HCT116 (cell line): ENCODE results near the gene VTI1A. TPM values are rescaled to one million over a fixed set of nuclear protein-coding genes. Genes with fewer than 3 reads are reported as not detected.

Experiments used
- ATAC-seq: fragments of 200-7000 bp; cut with Tn5 transposase; 2 replicates; pipeline ENCODE4 v1.9.1; 2020; ENCODE audit warnings: mild to moderate bottlenecking, moderate library complexity
- BruUV-seq: library from RNA; stranded (reverse); fragments of 400-500 nt; replicated peaks from 2 replicates; lab custom pipeline; 2021; lab: Mats Ljungman, UMichigan
- CTCF ChIA-PET: fragments of 300-600 bp; sonication (Branson Sonifier 250); formaldehyde crosslinking; loops from one replicate; lab custom pipeline; 2021; ENCODE audit warnings: antibody characterized with exemption; lab: Charles Lee
- POLR2A ChIA-PET: fragments of 300-600, 350-600 bp; sonication (Branson Sonifier 250); formaldehyde crosslinking; loops from one replicate; lab custom pipeline; 2021; ENCODE audit warnings: antibody characterized with exemption; lab: Charles Lee
- RAD21 ChIA-PET, 2 experiments: fragments of 300-600 bp; sonication (Branson Sonifier 250); formaldehyde crosslinking; loops; one replicate each; lab custom pipeline; 2023; ENCODE audit warnings: low total read pairs in 2 of 2; ENCODE audit not compliant: uncharacterized antibody in 2 of 2, unreplicated experiment in 2 of 2, low non-redundant PET in 1 of 2; lab: Charles Lee
- DNase-seq: peaks from one replicate; pipeline ENCODE4 v3.0.0-alpha.2; 2010; ENCODE audit warnings: low read depth, low spot score
- H2AFZ ChIP-seq: fragments of 200-600 bp; shearing (Covaris generic), sonication (generic); 2 replicates; pipeline ENCODE4 v1.6.1; 2017; ENCODE audit warnings: low read depth, mixed run types, mixed read lengths, antibody characterized with exemption, low read length; ENCODE audit not compliant: poor library complexity, severe bottlenecking
- H3K27ac ChIP-seq: 2 replicates; pipeline ENCODE4 v1.5.1; 2012; ENCODE audit warnings: low read depth, low read length
- H3K27me3 ChIP-seq: fragments of 200-600 bp; sonication (generic); 2 replicates; pipeline ENCODE4 v1.6.1; 2016; ENCODE audit warnings: mixed run types, low read length, mixed read lengths; ENCODE audit not compliant: insufficient read depth
- H3K36me3 ChIP-seq, 2 experiments: fragments of 200-500 bp in 1 of 2; fragments of 200-600 bp in 1 of 2; sonication (Bioruptor generic) in 1 of 2; sonication (generic) in 1 of 2; 2 replicates each; pipeline versions ENCODE4 v1.5.1 to v1.6.1; 2014 to 2016; ENCODE audit warnings: low read length in 2 of 2, inconsistent platforms in 1 of 2, mixed read lengths in 1 of 2, mixed run types in 1 of 2; ENCODE audit not compliant: insufficient read depth in 2 of 2, control insufficient read depth in 1 of 2
- H3K4me1 ChIP-seq, 2 experiments: fragments of 200-600 bp in 1 of 2; sonication (generic) in 1 of 2; 2 replicates each; pipeline versions ENCODE4 v1.5.1 to v1.6.1; 2012 to 2017; ENCODE audit warnings: low read length in 2 of 2, inconsistent platforms in 1 of 2, mild to moderate bottlenecking in 1 of 2, mixed read lengths in 1 of 2, mixed run types in 1 of 2, moderate library complexity in 1 of 2; ENCODE audit not compliant: insufficient read depth in 2 of 2, control insufficient read depth in 1 of 2
- H3K4me2 ChIP-seq: fragments of 200-600 bp; sonication (generic); 2 replicates; pipeline ENCODE4 v1.6.1; 2017; ENCODE audit warnings: mixed run types, low read length, mixed read lengths
- H3K4me3 ChIP-seq, 2 experiments: fragments of 200-600 bp in 1 of 2; sonication (generic) in 1 of 2; replicated peaks in 1 of 2; 2 replicates each; pipeline ENCODE4 v1.5.1; 2011 to 2016; ENCODE audit warnings: low read length in 2 of 2, control low read depth in 1 of 2, low read depth in 1 of 2, mild to moderate bottlenecking in 1 of 2, mixed read lengths in 1 of 2, mixed run types in 1 of 2
- H3K79me2 ChIP-seq: fragments of 200-600 bp; sonication (generic); 2 replicates; pipeline ENCODE4 v1.6.1; 2017; ENCODE audit warnings: mild to moderate bottlenecking, mixed run types, low read length, moderate library complexity, mixed read lengths; ENCODE audit not compliant: insufficient read depth
- H3K9ac ChIP-seq: fragments of 200-600 bp; sonication (generic); 2 replicates; pipeline ENCODE4 v1.6.1; 2016; ENCODE audit warnings: low read length, mixed read lengths
- H3K9me2 ChIP-seq: fragments of 200-600 bp; sonication (generic), shearing (Covaris generic); 2 replicates; pipeline ENCODE4 v1.6.1; 2017; ENCODE audit warnings: mixed run types, mild to moderate bottlenecking, moderate library complexity; ENCODE audit not compliant: insufficient read depth
- H3K9me3 ChIP-seq, 2 experiments: fragments of 200-500 bp in 1 of 2; fragments of 200-600 bp in 1 of 2; sonication (Bioruptor generic) in 1 of 2; sonication (generic) in 1 of 2; 2 replicates each; pipeline ENCODE4 v1.6.1; 2014 to 2017; ENCODE audit warnings: low read length in 2 of 2, mixed read lengths in 2 of 2, inconsistent platforms in 1 of 2, low read depth in 1 of 2, mild to moderate bottlenecking in 1 of 2, mixed run types in 1 of 2, moderate library complexity in 1 of 2; ENCODE audit not compliant: control insufficient read depth in 1 of 2, insufficient read depth in 1 of 2
- H4K20me1 ChIP-seq: fragments of 200-600 bp; sonication (generic), shearing (Covaris generic); 2 replicates; pipeline ENCODE4 v1.6.1; 2017; ENCODE audit warnings: mixed run types, mild to moderate bottlenecking, moderate library complexity; ENCODE audit not compliant: insufficient read depth
- EGR1 ChIP-seq: IDR thresholded peaks from 2 replicates; pipeline ENCODE4 v1.6.1; 2012; ENCODE audit warnings: low read depth
- ELF1 ChIP-seq: IDR thresholded peaks from 2 replicates; pipeline ENCODE4 v1.6.1; 2012; ENCODE audit warnings: low read depth, borderline replicate concordance
- FOSL1 ChIP-seq: IDR thresholded peaks from 2 replicates; pipeline ENCODE4 v1.6.1; 2012; ENCODE audit warnings: low read depth
- MAX ChIP-seq: IDR thresholded peaks from 2 replicates; pipeline ENCODE4 v1.6.1; 2012
- POLR2A ChIP-seq: IDR thresholded peaks from 2 replicates; pipeline ENCODE4 v1.7.0; 2011; ENCODE audit warnings: borderline replicate concordance; ENCODE audit not compliant: insufficient read depth, insufficient read length; ENCODE audit errors: extremely low read depth
- RAD21 ChIP-seq: IDR thresholded peaks from 2 replicates; pipeline ENCODE4 v1.6.1; 2012; ENCODE audit warnings: low read depth, mild to moderate bottlenecking
- YY1 ChIP-seq: IDR thresholded peaks from 2 replicates; pipeline ENCODE4 v1.6.1; 2011; ENCODE audit warnings: low read length, low read depth, moderate library complexity, mild to moderate bottlenecking; ENCODE audit not compliant: insufficient replicate concordance; ENCODE audit errors: extremely low read depth
- ZNF274 ChIP-seq: fragments of 200-500 bp; sonication (Bioruptor generic); IDR thresholded peaks from 2 replicates; pipeline ENCODE4 v1.6.1; 2014; ENCODE audit warnings: mild to moderate bottlenecking, low read depth, low read length, inconsistent platforms
- intact Hi-C: fragments of 100-400 bp; cut with micrococcal nuclease; formaldehyde crosslinking; loops from 2 replicates; pipeline ENCODE4 v1.10.0; 2022
- total RNA-seq: library from RNA; stranded (reverse); gene quantifications from one replicate; pipeline ENCODE4 v1.2.1, GENCODE V29; 2021; ENCODE audit not compliant: unreplicated experiment
- TF ChIP-seq, protein P1 (sequence below): IDR thresholded peaks from 2 replicates; pipeline ENCODE4 v1.6.1; 2011; ENCODE audit warnings: mild to moderate bottlenecking, low read length, moderate library complexity; ENCODE audit not compliant: insufficient replicate concordance; ENCODE audit errors: extremely low read depth

Gene VTI1A
- total RNA-seq, 1 experiment from 2014 or later, result 80.7 TPM

DNA sequence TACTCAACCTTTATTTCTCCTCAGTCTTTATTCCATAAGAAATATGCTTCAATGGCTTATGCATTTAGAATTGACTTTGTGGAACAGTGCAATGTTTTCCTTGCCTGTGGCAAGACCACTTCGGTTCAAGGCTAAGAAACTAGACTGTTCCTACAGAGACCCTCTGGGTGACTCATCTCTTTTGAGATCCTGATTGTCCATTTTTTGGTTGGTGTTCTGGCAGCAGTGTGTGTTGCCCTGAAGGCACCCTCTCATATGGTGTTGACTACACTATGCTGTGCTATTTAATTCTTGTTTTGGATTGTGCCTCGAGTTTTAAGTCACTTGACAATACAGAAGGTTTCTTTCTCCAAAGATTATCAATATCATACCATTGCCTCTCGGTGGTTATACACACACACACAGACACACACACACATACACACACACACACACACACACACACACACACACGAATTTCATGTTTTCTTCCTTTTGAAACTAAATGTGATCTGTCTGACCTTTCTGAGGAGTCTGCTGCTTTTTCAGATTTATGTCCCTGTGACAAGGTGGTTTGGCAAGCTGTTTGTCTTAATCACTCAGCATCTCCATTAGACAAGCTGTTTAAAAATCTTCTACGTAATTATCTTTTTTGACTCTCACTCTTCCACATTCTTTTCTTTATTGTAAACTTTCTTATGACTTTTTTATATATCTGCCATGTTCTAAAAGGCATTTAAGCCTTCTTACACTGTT, 187.2 kb downstream of the VTI1A start:
- TF ChIP-seq ELF1 (no peak), MAX (no peak), RAD21 (no peak), FOSL1 (no peak), EGR1 (no peak)
- no TSS peak for BruUV-seq
- Histone ChIP-seq H3K4me1 (peaks cover 12 to 53% of the 10 kb centered on the region in 2 experiments; a peak in 3 of 4 replicates), H3K79me2 (no peaks in the 10 kb centered on the region), H3K9me2 (no peaks in the 10 kb centered on the region), H3K4me2 (no peak overlapping the region), H3K4me3 (no peak overlapping the region), H3K9ac (no peak overlapping the region), H3K36me3 (0 out of 4 replicates have a peak, but pooled peaks cover 0 to 7% of the 10 kb centered on the region in 2 experiments), H3K27ac (no peak overlapping the region), H3K27me3 (no peaks in the 10 kb centered on the region), H2AFZ (no peak overlapping the region), H3K9me3 (no peaks in the 10 kb centered on the region), H4K20me1 (no peaks in the 10 kb centered on the region)
- RAD21 ChIA-PET, result no interaction called here
- ATAC-seq, result no peak
- intact Hi-C loops, result no loop called here
- POLR2A ChIA-PET, result no interaction called here
- CTCF ChIA-PET, result no interaction called here
- DNase-seq, result no peak

GRCh38 chr10:112637901-112638300, 190.9 kb downstream of the VTI1A start:
- ChIA-PET RAD21 (interaction anchor here in 1 of 2 experiments (0.7 kb wide), 1 partner anchor 17 kb away, joined by 3 read pairs; no protein-coding TSS in a partner anchor), CTCF (no interaction called here)
- H3K36me3 ChIP-seq, result no peaks in the 10 kb centered on the region

More at GRCh38 chr10:112637901-112638300, 190.9 kb downstream of the VTI1A start:
- Histone ChIP-seq H3K4me3 (no peak overlapping the region), H3K27ac (no peak overlapping the region), H3K79me2 (peaks cover 7% of the 10 kb centered on the region; the same call in 1 of the 2 replicates), H3K9me2 (no peaks in the 10 kb centered on the region), H3K4me2 (no peak overlapping the region), H3K27me3 (no peaks in the 10 kb centered on the region), H4K20me1 (no peaks in the 10 kb centered on the region), H2AFZ (no peak overlapping the region), H3K4me1 (peaks cover 8 to 31% of the 10 kb centered on the region in 2 experiments; a peak in 3 of 4 replicates), H3K9me3 (no peaks in the 10 kb centered on the region), H3K9ac (no peak overlapping the region)
- no TSS peak for BruUV-seq
- DNase-seq, result no peak
- POLR2A ChIA-PET, result no interaction called here
- no peak for ATAC-seq
- intact Hi-C loops, result no loop called here
- TF ChIP-seq, protein P1, sequence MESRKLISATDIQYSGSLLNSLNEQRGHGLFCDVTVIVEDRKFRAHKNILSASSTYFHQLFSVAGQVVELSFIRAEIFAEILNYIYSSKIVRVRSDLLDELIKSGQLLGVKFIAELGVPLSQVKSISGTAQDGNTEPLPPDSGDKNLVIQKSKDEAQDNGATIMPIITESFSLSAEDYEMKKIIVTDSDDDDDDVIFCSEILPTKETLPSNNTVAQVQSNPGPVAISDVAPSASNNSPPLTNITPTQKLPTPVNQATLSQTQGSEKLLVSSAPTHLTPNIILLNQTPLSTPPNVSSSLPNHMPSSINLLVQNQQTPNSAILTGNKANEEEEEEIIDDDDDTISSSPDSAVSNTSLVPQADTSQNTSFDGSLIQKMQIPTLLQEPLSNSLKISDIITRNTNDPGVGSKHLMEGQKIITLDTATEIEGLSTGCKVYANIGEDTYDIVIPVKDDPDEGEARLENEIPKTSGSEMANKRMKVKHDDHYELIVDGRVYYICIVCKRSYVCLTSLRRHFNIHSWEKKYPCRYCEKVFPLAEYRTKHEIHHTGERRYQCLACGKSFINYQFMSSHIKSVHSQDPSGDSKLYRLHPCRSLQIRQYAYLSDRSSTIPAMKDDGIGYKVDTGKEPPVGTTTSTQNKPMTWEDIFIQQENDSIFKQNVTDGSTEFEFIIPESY, result no peak
- TF ChIP-seq POLR2A (no peak), ZNF274 (no peak), YY1 (no peak)
